ENCODE results near the gene FTL.
"Not testable (repeated sequence)": the region's sequence is repeated elsewhere in the genome, so short reads cannot be mapped to it uniquely, and the experiment has no call there.

The FTL gene

GRCh38 chr19:48965040-48965805 lies at the start of gene FTL:
Gene FTL, plus strand, starts transcription at chr19:48965309. Its CDS starts 199 bp downstream, at chr19:48965508.
- peak; percentile 75 to 80 for ATAC-seq

DNA sequence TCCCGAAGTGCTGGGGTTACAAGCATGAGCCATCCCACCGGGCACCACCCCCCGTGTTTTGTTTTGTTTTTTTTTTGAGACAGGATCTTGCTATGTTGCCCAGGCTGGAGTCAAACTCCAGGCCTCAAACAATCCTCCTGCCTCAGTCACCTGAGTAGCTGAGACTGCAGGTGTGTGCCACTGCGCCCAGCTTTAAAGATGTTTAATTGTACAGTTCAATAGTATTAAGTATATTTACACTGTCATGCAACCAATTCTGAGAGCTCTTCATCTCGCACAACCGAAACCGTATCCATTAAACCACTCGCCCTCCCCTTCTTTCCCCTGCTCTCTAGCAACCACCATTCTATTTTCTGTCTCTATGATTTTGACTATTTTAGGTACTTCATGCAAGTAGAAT lies 49.4 kb upstream of the FTL start:
- ATAC-seq = no peak

DNA sequence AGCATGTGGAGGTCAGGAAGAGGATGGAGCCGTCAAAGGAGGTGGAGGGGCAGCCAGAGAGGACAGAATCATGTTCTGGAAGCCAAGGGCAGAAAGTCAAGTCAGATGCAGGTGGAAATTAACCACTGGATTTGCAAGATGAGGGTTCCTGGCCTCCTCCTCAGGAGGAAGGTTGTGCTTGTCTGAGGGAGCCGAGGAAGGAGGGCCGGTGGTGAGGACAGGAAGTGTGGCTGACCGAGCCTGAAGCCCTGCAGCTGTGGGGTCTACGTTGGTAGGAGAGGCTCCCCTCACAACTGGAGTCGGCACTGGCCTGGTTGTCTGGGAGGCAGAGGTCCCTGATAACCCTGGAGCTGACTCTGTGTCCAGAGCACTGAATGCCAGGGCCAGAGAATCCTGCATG lies 47.0 kb upstream of the FTL start:
- no peak for ATAC-seq

GRCh38 chr19:48918801-48919247 lies 46.3 kb upstream of the FTL start:
- ATAC-seq = no peak

DNA sequence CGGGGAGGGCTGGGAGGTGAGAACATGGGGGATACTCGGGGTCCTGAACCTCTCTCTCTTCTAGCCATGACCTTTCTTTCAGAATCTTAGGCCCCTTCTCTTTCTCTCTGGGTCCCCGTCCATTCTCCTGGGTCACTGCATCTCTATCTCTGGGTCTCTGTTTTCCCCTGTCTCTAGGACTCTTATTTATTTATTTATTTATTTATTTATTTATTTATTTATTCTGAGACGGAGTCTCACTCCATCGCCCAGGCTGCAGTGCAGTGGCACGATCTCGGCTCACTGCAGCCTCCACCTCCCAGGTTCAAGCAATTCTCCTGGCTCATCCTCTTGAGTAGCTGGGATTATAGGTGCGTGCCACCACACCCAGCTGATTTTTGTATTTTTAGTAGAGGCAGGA lies 45.8 kb upstream of the FTL start:
- not testable (repeated sequence) for ATAC-seq

DNA sequence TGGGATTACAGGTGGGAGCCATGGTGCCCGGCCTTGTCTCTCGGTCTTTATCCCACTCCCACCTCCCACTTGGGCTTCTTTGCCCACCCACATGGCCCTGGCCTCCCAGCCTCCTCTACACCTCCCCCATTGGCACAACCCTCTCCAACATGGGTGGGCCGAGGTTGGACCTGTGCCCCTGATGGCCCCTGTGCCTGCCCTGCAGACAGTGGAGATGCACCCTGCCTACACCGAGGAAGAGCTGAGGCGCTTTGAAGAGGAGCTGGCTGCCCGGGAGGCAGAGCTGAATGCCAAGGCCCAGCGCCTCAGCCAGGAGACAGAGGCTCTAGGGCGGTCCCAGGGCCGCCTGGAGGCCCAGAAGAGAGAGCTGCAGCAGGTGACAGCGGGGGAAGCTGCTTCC lies 44.2 kb upstream of the FTL start:
- ATAC-seq = no peak

- ATAC-seq = no peak
Measured at GRCh38 chr19:48921721-48922500, 43.2 kb upstream of the FTL start.

DNA sequence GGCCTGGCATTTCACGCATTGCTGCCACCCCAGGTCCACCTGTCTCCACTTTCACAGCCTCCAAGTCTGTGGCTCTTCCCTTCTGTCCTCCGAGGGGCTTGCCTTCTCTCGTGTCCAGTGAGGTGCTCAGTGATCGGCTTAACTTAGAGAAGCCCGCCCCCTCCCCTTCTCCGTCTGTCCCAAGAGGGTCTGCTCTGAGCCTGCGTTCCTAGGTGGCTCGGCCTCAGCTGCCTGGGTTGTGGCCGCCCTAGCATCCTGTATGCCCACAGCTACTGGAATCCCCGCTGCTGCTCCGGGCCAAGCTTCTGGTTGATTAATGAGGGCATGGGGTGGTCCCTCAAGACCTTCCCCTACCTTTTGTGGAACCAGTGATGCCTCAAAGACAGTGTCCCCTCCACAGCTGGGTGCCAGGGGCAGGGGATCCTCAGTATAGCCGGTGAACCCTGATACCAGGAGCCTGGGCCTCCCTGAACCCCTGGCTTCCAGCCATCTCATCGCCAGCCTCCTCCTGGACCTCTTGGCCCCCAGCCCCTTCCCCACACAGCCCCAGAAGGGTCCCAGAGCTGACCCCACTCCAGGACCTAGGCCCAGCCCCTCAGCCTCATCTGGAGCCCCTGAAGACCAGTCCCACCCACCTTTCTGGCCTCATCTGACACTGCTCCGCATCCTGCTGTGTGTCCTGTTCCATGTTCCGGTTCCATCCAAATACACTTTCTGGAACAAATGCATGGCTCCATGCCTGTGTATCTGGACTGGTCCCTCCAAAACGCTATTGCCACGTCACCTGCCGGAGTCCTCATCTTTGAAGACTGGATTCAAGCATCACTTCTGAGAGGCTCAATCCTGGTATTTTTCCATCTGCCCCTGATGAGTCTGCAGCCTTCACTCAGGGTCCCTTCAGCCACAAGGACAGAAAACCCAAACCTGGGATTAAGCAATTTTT lies 42.3 kb upstream of the FTL start:
- no peak for ATAC-seq

- peak; percentile 61 to 72 for ATAC-seq
Measured at GRCh38 chr19:48925240-48925843, 39.8 kb upstream of the FTL start.

GRCh38 chr19:48925890-48926289 lies 39.2 kb upstream of the FTL start:
- ATAC-seq = not testable (repeated sequence)

GRCh38 chr19:48926909-48927308 lies 38.2 kb upstream of the FTL start:
- ATAC-seq = no peak

GRCh38 chr19:48927692-48928091 lies 37.4 kb upstream of the FTL start:
- not testable (repeated sequence) for ATAC-seq

GRCh38 chr19:48928164-48929025 lies 36.7 kb upstream of the FTL start:
- ATAC-seq = no peak

DNA sequence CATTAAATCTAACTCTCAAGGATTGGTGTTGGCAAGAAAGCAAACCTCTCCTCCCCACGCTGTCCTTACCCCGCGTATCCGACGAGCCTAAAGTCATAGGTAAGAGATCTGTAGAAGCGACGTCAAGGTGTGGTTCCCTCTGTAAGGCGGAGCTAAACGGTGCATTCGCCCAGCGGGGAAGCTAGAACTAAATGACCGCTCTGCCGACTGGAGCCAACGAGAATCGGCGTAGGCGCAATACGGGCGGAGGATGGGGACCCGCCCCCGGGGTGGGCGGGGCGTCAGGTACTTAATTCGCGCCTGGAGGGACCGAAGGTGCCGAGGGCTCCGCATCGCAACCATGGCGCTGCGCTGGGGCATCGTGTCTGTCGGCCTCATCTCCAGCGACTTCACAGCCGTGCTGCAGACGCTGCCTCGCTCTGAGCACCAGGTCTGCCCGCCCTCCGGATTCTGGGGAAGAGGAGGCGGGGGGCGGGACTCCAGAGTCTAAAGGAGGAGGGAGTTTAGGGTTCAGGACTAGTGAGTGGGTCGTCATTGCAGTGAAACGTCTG lies 31.7 kb upstream of the FTL start, which contains the start of gene DHDH:
DHDH (plus strand) TSS at position 318 of the 551 bp plus-strand sequence; CDS start at position 341, 23 bp downstream.
- peak; percentile 97 for ATAC-seq

DNA sequence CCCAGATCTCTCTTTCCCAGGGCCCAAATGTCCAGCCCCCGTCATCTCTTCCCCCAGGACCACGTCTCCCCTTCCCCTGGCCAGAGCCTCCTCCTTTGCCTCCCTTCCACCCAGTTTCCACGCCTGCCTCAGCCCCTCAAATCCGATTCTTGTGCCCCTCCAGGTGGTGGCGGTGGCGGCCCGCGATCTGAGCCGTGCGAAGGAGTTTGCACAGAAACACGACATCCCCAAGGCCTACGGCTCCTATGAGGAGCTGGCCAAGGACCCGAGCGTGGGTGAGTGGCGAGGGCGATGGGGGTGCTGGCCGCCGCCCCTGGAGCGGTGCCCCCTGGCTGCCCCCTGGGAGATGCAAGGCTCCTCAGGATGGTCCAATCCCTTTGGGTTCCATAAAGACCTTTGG lies 30.3 kb upstream of the FTL start:
- ATAC-seq = no peak

DNA sequence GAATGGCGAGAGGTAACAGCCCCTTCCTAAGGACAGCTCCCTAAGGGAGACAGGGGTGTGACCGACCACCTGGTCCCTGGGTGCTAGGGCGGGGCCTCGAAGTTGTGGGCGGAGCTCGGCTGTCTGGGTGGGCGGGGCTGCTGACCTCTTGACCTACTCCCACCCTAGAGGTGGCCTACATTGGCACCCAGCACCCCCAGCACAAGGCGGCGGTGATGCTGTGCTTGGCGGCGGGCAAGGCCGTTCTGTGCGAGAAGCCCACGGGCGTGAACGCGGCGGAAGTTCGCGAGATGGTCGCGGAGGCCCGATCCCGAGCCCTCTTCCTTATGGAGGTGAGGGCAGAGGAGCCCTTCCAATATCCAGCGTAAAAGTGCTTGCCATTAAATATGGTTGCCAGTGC lies 29.2 kb upstream of the FTL start:
- ATAC-seq = no peak

DNA sequence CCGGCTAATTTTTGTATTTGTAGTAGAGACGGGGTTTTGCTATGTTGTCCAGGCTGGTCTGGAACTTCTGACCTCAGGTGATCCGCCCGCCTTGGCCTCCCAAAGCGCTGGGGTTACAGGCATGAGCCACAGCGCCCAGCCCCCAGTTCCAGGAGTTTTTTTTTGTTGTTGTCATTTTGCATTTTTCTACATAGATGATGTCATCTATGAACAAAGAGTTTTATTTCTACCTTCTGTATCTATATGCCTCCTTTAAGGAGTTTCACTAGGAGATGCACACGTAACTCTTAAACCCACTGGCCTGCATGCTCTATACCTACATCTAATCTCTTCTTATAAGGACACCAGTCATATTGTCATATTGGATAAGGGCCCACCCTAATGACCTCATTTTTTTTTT lies 26.9 kb upstream of the FTL start:
- ATAC-seq = no peak

DNA sequence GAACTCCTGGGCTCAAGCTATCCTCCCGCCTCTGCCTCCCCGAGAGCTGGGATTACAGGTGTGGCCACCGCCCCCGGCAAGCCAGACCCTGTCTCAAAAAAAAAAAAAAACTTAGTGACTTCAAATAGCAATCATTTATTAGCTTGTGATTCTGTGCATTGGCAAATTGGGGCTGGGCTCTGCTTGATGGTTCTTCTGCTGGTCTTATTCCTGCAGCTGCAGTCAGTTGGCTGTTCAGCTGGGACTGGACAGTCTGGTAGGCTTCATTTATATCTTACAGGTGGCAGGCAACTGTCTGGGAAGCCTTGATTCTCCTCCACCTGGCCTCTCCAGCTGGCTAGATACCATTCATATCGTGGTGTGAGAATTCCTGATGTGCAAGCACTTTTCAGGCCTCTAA lies 24.2 kb upstream of the FTL start:
- no peak for ATAC-seq

DNA sequence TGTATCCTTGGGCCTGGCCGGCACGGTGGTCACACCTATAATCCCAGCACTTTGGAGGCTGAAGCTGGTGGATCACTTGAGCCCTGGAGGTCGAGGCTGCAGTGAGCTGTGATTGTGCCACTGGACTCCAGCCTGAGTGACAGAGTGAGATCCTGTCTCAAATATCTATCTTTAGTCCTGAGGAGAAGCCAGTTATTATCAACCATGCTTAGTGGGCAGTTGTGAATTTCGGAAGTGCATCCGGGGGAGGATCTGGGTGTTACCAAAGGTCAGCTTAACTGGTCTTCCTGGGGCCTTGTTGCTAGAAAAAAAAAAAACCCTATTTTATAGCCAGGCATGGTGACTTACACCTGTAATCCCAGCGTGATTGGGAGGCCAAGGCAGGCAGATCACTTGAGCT lies 22.0 kb upstream of the FTL start:
- ATAC-seq = no peak

DNA sequence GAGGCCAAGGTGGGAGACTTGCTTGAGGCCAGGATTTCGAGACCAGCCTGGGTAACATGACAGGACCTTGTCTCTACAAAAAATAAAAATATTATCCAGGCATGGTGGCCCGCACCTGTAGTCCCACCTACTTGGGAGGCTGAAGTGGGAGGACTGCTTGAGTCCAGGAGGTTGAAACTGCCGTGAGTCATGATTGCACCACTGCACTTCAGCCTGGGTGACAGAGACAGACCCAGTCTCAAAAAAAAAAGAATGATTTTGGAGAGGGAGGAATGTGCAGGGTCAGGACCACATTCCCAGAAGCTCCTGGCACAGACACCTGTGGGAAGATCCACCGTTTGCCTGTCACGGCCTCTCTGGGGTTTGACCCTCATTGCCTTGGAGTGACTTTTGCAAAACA lies 19.7 kb upstream of the FTL start:
- ATAC-seq = no peak

GRCh38 chr19:48945817-48946216 lies 19.3 kb upstream of the FTL start:
- no peak for ATAC-seq

Data from activated CD4-positive, CD25-positive, alpha-beta regulatory T cell treated with anti-CD3 and anti-CD28 coated beads, Interleukin-2, amount 50 U/mL, for 24 hours (primary cell).